CD4-positive, alpha-beta T cell treated with Interleukin-21 for 1 hour (primary cell): ENCODE measurements around the gene EFHC1.
A peak's percentile ranks its signal among the peaks of the same experiment; 100 is the strongest.
"Not testable (repeated sequence)": the region's sequence is repeated elsewhere in the genome, so short reads cannot be mapped to it uniquely, and the experiment has no call there.

Experiments
- DNase-seq: peaks from one replicate; pipeline ENCODE4 v3.0.0-alpha.2; 2020

EFHC1 gene

GRCh38 chr6:52400313-52401041 is 19.7 kb upstream of the EFHC1 start:
- DNase-seq = no peak

- no peak for DNase-seq
Measured at GRCh38 chr6:52403086-52403485, 17.1 kb upstream of the EFHC1 start.

- DNase-seq = no peak
Measured at GRCh38 chr6:52403627-52404026, 16.5 kb upstream of the EFHC1 start.

GRCh38 chr6:52405243-52405642 is 14.9 kb upstream of the EFHC1 start:
- no peak for DNase-seq

- DNase-seq = peak; percentile 51
Measured at GRCh38 chr6:52407467-52407866, 12.7 kb upstream of the EFHC1 start.

GRCh38 chr6:52409499-52409898 is 10.6 kb upstream of the EFHC1 start:
- no peak for DNase-seq

- DNase-seq = no peak
Measured at GRCh38 chr6:52410979-52411378, 9.2 kb upstream of the EFHC1 start.

- no peak for DNase-seq
Measured at GRCh38 chr6:52411911-52412310, 8.2 kb upstream of the EFHC1 start.

- DNase-seq = no peak
Measured at GRCh38 chr6:52415333-52415732, 4.8 kb upstream of the EFHC1 start.

- DNase-seq = no peak
Measured at GRCh38 chr6:52415917-52416628, 4.1 kb upstream of the EFHC1 start.

GRCh38 chr6:52416629-52417151 is 3.5 kb upstream of the EFHC1 start:
- peak; percentile 83 for DNase-seq

GRCh38 chr6:52417675-52418111 is 2.4 kb upstream of the EFHC1 start:
- DNase-seq = no peak

GRCh38 chr6:52418606-52419005 is 1.5 kb upstream of the EFHC1 start:
- DNase-seq = no peak

- DNase-seq = no peak
Measured at GRCh38 chr6:52420668-52421358, 671 bp downstream of the EFHC1 start.

GRCh38 chr6:52422156-52422555 is 2.0 kb downstream of the EFHC1 start:
- no peak for DNase-seq

- no peak for DNase-seq
Measured at GRCh38 chr6:52423448-52423847, 3.3 kb downstream of the EFHC1 start.

GRCh38 chr6:52423971-52424381 is 3.8 kb downstream of the EFHC1 start:
- no peak for DNase-seq

GRCh38 chr6:52424513-52424912 is 4.4 kb downstream of the EFHC1 start:
- DNase-seq = no peak

- no peak for DNase-seq
Measured at GRCh38 chr6:52426667-52427066, 6.5 kb downstream of the EFHC1 start.

GRCh38 chr6:52433294-52433693 is 13.2 kb downstream of the EFHC1 start:
- DNase-seq = not testable (repeated sequence)

GRCh38 chr6:52435345-52435744 is 15.2 kb downstream of the EFHC1 start:
- no peak for DNase-seq

- no peak for DNase-seq
Measured at GRCh38 chr6:52438926-52439325, 18.8 kb downstream of the EFHC1 start.

GRCh38 chr6:52454556-52454955 is 34.4 kb downstream of the EFHC1 start:
- no peak for DNase-seq

GRCh38 chr6:52457096-52457495 is 37.0 kb downstream of the EFHC1 start:
- no peak for DNase-seq
